ENCODE results near the gene NUP210.
"Not testable (repeated sequence)": the region's sequence is repeated elsewhere in the genome, so short reads cannot be mapped to it uniquely, and the experiment has no call there.

NUP210 gene

DNA sequence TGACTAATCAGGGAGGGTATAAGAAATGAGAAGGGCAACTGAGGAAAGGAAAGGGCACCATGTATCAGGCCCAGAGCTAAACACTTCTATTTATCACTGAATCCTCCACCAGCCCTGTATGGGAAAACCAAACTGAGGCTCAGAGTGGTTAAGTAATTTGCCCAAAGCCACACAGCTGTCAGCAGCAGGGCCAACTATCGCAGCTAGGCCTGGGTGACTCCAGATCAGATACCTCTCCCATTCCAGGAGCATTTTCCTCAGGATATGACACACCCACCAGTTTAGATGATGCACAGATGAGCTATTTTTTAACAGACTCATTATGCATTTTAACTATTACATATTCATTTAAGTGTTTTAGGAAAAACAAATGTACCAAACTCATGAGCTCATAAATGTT, 14.5 kb downstream of the NUP210 start:
- no peak for DNase-seq

DNA sequence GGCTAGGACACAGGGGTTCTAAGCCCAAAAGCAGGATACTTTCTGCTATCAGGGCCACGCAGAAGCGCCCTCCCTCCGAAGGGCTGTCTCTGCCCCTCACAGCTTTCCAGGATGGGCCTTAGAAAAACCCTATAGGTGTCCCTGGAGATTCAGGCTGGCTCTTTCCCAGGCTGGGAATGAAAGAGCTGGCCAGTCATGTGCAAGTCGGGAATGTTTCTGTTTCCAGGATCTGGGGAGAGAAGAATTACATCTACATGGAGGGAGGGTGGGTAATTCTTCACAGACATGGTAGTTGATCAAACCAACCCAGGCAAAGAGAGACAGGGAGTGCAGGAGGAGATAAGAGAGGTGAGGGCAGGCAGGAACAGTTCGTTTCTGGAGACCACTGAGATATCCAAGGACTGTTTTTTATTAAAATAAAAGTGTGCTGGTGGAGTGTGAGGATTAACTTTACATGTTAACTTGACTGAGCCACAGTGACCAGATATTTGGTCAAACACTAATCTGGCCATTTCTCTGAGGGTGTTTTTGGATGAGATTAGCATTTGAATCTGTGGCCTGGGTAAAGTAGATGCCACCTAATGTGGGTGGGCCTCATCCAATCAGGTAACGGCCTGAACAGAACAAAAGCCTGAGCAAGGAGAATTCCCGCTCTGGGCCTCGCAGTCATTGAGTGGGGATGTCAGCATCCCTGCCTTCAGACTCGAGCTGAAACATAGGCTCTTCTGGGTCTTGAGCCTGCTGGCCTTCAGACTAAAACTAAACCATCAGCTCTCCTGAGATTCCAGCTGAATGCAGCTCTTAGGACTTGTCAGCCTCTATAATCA, 15.3 kb downstream of the NUP210 start:
- DNase-seq, result no peak

DNA sequence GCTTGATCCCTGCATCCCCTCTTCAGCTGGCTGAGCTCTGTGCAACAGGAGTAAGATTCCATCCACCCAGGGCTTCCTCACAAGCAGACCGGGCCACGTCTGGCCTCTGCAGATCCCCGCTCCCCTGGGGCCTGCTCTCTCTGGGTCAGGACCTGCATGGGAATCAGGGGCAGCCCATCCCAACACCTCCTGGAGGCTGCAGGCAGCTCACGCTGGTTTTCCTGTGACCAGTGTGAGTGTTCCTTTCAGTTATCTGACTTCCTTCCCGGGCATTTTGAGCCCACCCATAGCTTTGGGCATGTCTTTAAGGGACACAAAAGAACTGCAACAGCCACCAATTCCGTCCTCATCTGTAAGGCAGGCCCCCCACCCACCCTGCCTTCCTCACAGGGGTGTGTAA, 16.3 kb downstream of the NUP210 start:
- DNase-seq, result no peak

DNA sequence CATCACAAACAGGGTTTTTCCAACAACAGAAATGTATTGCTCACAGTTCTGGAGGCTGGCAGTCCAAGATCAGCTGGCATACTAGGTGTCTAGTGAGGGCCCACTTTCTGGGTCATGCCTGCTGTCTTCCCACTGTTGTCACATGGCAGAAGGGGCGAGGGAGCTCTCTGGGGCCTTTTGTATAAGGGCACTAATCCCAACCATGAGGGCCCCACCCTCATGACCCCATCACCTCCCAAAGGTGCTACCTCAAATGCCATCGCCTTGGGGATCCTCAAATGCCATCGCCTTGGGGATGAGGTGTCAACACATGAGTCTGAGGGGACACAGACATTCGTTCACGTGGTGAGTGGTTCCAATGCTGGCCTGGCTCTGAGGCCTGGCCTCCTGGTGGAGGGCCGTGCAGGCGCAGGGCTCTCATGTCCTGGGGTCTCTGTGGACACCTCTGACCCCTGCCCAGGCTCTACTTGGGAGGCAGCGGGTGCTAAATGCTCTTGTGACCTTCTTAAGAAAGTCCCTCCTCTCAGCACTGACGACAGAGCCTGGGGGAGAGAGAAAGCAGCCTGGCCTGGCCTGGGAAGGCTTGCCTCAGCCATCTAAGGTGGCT, 16.8 kb downstream of the NUP210 start:
- no peak for DNase-seq

DNA sequence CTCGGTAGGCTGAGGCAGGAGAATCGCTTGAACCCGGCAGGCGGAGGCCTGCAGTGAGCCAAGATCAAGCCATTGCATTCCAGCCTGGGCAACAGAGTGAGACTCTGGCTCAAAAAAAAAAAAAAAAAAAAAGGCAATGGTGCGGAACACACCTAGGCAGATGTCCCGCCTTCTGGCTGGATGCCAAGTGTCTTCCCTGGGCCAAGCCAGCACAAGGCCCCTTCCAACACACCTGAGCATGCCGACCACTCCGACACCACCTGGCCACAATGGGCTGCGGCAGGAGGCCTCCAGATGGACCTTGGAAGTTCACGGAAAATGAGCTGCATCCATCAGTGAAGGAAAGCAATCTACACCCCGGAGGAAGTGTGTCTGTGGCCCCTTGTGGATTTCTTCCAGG, 19.0 kb downstream of the NUP210 start:
- no peak for DNase-seq

DNA sequence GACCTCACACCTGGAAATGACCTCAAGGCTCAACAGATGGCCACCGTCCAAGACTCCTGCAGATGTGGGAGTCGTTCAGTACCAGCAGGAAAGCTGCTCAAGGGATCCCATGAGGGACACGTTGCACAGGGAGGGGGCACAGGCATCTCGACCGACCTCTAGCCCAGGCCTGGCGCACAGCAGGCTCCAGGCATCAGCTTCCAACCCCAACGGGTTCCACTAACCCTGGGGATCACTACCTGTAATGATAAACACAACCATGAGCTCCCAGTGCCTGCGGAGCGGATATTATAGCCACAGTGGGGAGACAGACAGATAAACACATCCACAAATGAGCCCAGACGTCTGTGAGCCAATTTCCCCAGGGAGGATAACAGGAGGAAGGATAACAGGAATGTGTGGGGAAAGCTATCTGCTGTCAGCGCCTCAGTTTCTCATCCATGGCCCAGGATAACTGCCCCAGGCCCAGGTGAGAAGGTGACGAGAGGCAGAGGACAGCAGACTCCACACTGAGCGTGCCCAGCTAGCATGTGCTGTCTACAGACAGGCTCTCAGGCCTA, 19.9 kb downstream of the NUP210 start:
- no peak for DNase-seq

DNA sequence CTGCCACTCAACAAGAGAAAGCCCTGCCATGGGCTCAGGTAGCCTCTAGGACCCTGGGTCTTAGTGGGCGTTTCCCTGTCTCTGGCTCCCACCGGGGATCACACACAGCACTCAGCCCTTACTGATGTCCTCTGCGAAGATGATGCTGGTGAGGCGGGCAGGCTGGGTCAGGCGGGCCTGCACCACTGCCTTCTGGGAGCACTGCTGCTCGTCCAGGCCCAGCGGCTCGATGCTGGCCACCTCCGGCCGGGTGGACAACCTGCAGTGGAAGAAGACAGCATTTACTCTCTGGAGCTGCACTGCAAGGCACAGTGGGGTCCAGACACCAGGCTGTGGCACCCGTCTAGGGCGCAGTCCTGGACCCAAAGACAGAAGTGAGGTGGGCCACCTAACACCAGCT, 20.5 kb downstream of the NUP210 start:
- no peak for DNase-seq

DNA sequence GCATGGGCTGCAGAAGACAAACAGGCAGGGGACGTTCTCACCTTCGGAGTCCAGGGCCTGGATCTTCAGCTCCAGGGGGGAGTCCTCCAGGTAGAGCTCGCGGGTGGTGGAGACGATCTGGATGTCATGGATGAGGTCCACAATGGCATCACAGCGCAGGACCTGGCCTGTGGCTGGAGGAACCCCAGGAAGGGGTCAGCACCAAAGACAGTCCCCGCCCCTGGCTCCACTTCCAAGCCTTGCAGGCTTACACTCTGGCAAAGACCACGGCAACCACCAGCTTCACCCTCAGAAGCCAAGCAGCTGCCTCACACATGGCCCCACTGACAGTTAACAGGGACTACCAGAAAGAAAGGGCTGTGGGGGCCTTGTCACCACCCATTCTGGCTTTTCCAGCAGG, 22.8 kb downstream of the NUP210 start:
- no peak for DNase-seq

DNA sequence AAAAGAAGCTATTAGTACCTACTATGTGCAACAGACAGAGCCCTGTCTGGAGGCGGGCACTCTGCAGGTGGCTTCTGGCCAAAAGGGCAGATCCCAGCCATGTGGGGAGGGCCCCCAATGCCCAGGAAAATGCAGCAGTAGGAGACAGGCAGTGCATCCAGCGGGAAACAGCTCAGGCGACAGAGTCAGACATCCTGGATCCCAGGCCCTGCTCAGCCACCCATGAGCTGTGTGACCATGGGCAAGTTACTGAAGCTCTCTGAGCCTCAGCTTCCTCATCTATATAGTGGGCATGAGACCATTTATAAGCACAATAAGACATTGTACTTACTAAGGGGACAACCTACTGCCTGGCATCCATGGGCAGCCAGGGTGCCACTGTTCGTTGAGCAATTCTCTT, 25.8 kb downstream of the NUP210 start:
- no peak for DNase-seq

DNA sequence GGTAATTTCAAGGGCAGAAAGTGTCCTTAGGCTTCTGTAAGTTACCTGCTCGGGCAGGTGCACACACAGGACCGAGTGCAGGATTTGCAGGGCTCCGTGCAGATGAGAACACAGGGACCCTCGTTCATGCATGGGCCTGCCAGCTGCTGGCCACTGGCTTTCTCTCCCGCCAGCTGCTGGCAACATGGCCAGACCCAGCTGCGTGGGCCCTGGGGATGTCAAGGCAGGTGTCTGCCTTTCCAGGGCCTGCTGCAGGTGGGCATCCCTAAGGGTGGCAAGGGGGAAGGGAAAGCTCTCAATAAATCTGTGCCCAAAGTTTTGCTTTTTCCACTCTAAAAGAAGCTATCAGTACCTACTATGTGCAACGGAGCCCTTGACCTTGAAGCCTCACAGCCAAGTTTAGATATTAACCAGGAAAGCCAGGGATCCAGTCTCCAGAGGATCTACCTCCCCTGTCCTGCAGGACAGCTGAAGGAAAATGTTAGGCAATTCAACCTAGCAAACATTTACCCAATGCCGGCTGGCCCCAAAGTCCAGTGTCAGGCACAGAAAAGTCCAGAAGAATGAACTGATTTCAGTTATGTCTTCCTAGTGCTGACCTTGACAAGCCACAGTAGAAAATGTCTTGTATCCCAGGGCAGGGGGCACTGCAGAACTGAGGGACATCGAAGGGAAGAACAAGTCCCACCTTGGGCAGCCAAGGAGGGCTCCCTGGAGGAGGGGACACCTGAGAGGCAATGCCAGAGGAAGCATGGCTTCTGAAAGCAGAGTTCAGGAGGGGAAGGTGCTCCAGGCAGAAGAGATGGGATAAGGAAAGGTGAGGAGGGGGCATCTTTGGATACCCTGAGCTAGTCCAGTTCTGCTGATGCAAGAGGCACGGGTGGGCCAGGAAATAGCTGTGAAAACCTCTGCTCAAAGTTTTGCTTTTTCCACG, 26.4 kb downstream of the NUP210 start:
- no peak for DNase-seq

DNA sequence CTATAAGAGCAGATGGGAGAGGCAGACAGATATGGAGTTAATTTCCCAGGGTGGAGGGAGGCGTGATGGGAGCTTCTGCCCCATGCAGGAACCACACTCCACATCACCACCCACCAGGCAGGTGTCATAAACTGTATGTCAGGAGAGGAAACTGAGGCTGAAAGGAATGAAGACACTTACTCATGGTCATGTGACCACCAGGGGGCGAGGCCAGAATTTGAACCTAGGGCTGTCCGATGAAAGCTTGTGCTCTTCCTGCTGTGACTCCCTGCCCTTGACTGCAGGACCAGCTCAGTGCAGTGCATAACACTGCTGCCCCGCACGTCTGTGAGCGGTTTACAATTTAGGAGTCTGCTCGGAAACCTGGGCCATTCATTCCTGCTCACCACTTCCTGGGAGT, 28.8 kb downstream of the NUP210 start:
- peak; percentile 66 for DNase-seq

DNA sequence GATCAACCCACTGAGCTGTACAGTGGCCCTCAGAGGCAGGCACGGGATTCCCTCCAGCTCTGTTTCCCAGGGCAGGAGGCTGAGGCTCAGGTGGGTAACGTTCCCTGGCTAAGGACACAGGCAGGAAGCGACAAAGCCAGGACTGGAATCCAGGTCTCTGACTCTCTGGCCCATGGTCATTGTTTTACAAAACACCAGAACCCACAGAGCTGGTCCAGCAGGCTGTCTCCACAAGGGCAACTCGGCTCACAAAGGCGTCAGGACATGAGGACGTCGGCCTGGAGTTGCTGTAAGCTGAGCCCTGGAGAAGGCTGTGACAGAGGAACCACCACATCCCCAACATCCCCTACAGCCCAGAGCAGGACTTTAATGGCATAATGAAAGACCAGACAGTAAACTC, 30.7 kb downstream of the NUP210 start:
- DNase-seq, result no peak

DNA sequence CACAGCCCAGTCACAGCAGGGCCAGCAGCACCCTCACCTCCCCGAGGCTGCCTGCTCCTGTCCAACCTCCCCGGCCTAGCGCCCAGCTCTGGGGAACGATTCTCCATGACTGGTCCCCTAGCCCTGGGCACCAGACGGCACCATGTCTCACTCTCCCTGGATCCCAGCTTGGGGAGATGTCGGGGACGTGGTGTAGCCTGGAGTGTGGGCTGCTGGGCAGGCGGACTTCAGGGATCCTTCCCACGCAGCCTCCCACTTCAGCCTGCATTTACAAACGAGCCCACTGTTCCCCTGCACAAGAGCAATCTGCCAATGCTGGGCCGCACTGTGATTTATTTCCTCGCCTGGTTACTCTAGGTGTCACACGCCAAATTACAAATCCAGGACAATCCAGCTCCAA, 31.3 kb downstream of the NUP210 start:
- DNase-seq, result no peak

DNA sequence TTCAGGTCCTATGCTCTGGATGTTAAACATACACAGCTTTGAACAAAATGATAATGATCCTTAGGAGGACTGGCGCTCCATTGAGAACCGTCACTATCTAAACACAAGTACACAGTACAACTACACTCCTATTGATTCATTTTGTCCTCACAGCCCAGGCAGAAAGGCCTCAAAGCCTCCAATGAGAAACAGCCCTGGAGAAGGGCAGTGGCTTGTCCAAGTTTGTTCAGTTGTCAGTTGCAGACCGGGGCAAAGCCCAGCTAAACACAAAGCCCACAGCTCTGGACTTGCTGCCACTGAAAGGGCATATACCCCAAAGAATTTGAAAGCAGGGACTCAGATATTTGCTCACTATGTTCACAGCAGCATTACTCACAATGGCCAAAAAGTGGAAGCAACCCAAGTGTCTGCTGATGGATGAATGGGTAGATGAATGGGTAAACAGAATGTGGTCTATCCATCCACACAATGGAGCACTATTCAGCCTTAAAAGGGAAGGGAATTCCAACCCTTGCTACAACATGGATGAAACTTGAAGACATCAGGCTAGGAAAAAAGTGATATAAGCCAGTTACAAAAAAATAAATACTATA, 34.7 kb downstream of the NUP210 start:
- DNase-seq, result no peak

DNA sequence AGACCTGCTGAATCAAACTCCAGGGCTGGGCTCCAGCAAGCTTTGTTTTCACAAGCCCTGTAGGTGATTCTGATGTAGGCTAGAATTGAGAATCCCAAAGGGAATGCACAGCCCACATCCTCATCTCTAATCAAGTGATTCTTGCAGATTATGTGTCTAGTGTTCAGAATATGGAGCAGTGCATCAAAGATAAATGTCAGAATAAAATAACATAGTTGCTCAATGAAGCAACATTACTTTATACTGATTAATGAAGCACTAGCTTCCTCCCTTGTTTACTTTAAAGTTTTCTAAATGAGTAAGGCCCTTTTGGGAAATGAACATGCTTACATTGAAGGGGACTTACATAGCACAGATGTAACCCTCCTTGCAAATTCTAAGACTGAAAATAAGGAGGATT, 39.2 kb downstream of the NUP210 start:
- no peak for DNase-seq

DNA sequence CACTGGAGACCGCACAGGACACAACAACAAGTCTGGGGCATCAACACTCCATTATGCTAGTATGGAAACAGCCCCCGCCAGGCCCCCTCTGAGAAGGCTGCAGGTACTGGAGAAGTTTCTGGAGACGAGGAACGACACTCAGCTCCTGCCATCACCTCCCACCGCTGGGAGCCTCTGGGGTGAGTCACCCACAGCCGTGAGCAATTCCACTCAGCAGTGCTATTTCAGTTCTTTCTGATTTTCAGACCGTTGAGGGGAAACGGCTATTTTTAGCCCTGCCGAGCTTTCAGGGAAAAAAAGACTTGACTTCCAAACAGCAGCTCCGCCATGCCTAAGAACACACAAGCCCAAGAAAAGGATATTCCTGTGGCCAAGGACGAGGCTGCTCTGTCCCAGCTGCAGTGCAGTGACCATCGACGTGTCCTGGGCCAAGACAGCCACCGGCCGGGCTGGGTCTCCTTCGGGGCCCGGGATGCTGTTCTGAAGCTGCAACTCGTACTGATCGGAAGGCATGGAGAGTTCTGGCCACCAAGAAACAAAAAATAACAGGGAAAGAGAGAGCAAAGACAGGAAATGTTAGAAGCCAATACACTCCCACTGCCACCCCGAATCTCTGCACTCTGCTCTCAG, 40.8 kb downstream of the NUP210 start:
- DNase-seq, result no peak

DNA sequence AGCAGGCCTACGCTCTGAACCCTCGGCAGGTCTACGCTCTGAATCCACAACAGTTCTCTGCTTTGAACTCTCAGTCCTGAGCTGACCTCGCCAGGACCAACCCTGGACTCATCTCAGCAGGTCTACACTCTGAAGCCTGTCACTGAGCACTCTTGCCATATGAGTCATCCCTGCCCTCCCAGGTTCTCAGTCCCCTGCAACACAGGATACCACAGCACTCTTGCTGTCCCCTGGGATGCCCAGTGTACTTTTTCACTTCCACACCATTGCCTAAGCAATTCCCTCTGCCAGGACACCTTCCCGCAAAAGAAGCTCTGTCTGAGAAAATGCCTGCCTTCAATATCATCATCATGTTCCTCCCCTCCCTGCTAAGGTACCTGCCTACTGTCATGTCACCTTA, 42.0 kb downstream of the NUP210 start:
- no peak for DNase-seq

DNA sequence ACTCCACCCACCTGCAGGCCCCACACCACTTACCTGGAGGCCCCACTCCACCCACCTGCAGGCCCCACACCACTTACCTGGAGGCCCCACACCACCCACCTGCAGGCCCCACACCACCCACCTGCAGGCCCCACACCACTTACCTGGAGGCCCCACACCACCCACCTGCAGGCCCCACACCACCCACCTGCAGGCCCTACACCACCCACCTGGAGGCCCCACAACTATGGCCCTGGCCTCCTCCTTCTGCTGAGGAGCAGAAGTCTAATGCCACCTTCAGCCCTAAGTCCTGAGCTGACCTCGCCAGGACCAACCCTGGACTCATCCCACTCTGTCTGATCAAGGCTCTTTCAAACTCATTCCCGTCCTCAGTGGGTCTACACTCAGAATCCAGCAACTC, 42.4 kb downstream of the NUP210 start:
- not testable (repeated sequence) for DNase-seq

DNA sequence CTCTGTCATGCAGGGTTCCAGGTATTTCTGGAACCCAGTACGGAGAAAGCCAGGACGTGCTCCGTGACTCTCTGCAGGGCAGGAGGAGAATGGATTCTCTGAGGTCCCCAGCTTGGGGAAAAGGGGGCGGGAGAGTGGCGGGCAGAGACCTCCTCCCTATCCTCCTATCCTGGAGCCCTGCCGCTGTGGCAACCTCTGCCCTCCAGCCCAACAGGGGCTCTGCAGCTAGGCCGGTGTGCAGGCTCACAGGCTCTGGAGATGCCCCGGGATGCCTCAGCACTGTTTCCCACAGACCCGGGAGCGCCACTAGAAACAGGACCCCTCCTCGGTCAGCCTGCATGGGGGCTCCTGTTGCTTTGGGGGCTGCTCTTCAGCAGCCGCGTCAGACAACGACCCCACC, 43.1 kb downstream of the NUP210 start:
- no peak for DNase-seq

DNA sequence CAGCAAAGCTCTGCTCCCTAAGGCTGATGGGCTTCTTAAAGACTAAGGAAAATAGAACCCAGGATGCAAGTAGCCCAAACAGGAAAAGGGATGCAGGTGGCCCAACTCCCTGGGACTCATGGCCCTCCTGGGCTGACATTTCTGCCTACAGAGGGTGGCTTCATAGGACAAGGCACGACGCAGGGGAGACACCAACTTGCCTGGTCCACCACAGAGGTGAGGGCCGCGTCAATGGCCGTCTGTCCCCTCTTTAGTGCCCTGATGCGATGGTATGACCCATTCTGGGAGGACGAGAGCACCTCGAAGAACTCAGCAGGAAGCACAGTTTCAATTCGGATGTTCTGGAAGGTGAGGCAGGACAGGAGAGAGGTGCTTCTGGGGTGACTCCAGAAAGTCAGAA, 44.0 kb downstream of the NUP210 start:
- no peak for DNase-seq

DNA sequence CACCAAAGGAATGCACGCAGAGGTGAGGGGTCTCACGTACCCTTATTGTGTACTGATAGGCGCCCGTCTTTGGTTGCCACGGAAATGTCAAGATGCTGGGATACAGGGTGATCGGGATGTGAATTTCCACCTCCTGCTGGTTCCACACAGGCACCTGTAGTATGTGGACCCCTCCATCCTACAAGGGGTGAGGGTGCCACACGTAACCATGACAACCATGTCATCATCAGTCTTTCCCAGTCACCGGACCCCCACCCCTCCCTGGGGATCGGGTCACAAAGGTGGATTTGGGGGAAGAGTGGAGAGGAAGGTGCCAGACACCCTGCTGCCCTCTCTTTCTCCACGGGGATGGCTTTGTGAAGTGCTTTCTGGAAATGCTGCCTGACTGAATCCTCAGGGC, 44.7 kb downstream of the NUP210 start:
- no peak for DNase-seq

DNA sequence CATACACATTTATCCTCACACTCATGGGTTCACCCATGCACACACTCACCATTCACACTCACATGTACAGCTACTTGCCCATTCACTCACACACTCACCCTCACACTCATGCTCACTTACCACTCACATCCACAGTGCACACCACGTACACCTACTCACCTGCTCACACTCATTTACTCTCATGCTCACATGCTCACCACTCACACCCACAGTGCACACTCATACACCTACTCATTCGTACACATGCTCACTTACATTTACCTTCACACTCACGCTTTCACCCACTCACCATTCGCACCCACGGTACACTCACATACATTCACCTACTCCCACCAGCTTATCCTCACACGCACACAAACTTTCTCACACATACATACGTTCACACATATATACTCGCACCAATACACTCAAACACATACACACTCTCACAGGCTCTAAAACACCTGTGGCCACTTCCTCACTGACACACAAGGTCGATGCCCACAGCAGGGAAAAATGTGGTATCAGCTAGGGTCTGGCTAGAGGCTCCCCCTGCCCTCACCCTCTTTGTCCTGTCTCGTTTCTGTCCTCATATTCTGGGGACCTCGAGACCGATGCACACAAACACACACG, 46.0 kb downstream of the NUP210 start:
- no peak for DNase-seq

Measured in CD4-positive, alpha-beta T cell treated with Interleukin-6 for 4 hours (primary cell).